CD4-positive, CD25-positive, alpha-beta regulatory T cell (primary cell): Measurements from ENCODE around the gene EVA1C. TPM values are rescaled to one million over a fixed set of nuclear protein-coding genes. Genes with fewer than 3 reads are reported as not detected.
A peak's percentile ranks its signal among the peaks of the same experiment; 100 is the strongest.

ENCODE experiments used
- ATAC-seq, 2 donors: fragments of 150-1000 bp; cut with Tn5 transposase; one replicate each; pipeline ENCODE4 v1.10.0; 2021; ENCODE audit warnings: low read depth in 2 of 2, moderate number of reproducible peaks in 2 of 2, moderate library complexity in 1 of 2
- DNase-seq, 3 donors: peaks; one replicate each; pipeline versions ENCODE4 v3.0.0 to v3.0.0-alpha.2; 2012 to 2022; ENCODE audit warnings: mixed read lengths in 1 of 3
- H3K27ac ChIP-seq: one replicate; pipeline ENCODE4 v1.7.0; 2013; ENCODE audit warnings: mild to moderate bottlenecking, low read length; ENCODE audit not compliant: insufficient read depth, poor library complexity, severe bottlenecking
- H3K27me3 ChIP-seq: one replicate; pipeline ENCODE4 v1.7.0; 2013; ENCODE audit warnings: low read length; ENCODE audit not compliant: control insufficient read depth, insufficient read depth
- H3K36me3 ChIP-seq: one replicate; pipeline ENCODE4 v1.7.0; 2013; ENCODE audit warnings: mild to moderate bottlenecking, low read length, moderate library complexity; ENCODE audit not compliant: control insufficient read depth, insufficient read depth
- H3K4me1 ChIP-seq: 2 replicates; pipeline ENCODE4 v1.7.0; 2013; ENCODE audit warnings: mild to moderate bottlenecking, low read length; ENCODE audit not compliant: insufficient read depth, control insufficient read depth, poor library complexity, severe bottlenecking
- H3K4me3 ChIP-seq: one replicate; pipeline ENCODE4 v1.7.0; 2013; ENCODE audit warnings: low read depth, mild to moderate bottlenecking, low read length, moderate library complexity
- H3K9me3 ChIP-seq, 2 experiments: 1 replicate in 1 of 2; 2 replicates in 1 of 2; pipeline ENCODE4 v1.7.0; 2013; ENCODE audit warnings: low read length in 2 of 2, mild to moderate bottlenecking in 1 of 2, moderate library complexity in 1 of 2; ENCODE audit not compliant: control insufficient read depth in 2 of 2
- H3K27ac Mint-ChIP-seq, 3 donors: one replicate each; pipeline ENCODE4 v1.8.0; 2020 to 2022; ENCODE audit warnings: mild to moderate bottlenecking in 3 of 3, mixed read lengths in 3 of 3, moderate library complexity in 2 of 3
- H3K27me3 Mint-ChIP-seq: one replicate; pipeline ENCODE4 v1.8.0; 2022; ENCODE audit warnings: mild to moderate bottlenecking, mixed read lengths
- H3K36me3 Mint-ChIP-seq: one replicate; pipeline ENCODE4 v1.8.0; 2020; ENCODE audit warnings: mixed read lengths
- H3K4me1 Mint-ChIP-seq, 4 donors: one replicate each; pipeline ENCODE4 v1.8.0; 2020 to 2022; ENCODE audit warnings: mixed read lengths in 4 of 4, mild to moderate bottlenecking in 1 of 4
- H3K4me3 Mint-ChIP-seq, 4 donors: one replicate each; pipeline ENCODE4 v1.8.0; 2020 to 2022; ENCODE audit warnings: mild to moderate bottlenecking in 4 of 4, mixed read lengths in 4 of 4, moderate library complexity in 3 of 4
- H3K9me3 Mint-ChIP-seq, 7 donors: one replicate each; pipeline ENCODE4 v1.8.0; 2020 to 2022; ENCODE audit warnings: mixed read lengths in 7 of 7, mild to moderate bottlenecking in 3 of 7, moderate library complexity in 2 of 7
- polyA plus RNA-seq, 4 donors: library from polyadenylated mRNA; unstranded; fragments of 300-500 nt; fragmentation: Illumina TruSeq; gene quantifications; one replicate each; pipeline ENCODE4 v1.2.3, GENCODE V29; 2021
- total RNA-seq: library from RNA; stranded (reverse); gene quantifications from one replicate; pipeline ENCODE4 v1.2.3, GENCODE V29; 2022

EVA1C gene
- total and polyA plus RNA-seq, 5 donors from 2014 or later, result 6.0 to 10.8 (median 8.3) TPM

GRCh38 chr21:32468681-32469111, 56.2 kb downstream of the EVA1C start:
- Histone ChIP-seq H3K27ac (no peak overlapping the region), H3K9me3 (no peaks in the 10 kb centered on the region), H3K4me3 (no peak overlapping the region), H3K27me3 (no peaks in the 10 kb centered on the region), H3K36me3 (peaks cover 8% of the 10 kb centered on the region), H3K4me1 (no peaks in the 10 kb centered on the region)
- Mint-ChIP-seq H3K36me3 (peaks cover 22% of the 10 kb centered on the region), H3K27ac (peak overlapping the region in 2 of 3 donors; percentile 14 to 47), H3K4me3 (no peak overlapping the region), H3K4me1 (no peaks in the 10 kb centered on the region), H3K9me3 (no peaks in the 10 kb centered on the region), H3K27me3 (no peaks in the 10 kb centered on the region)
- ATAC-seq (no peak), DNase-seq (no peak)

GRCh38 chr21:32469628-32470027, 57.1 kb downstream of the EVA1C start:
- Mint-ChIP-seq H3K27ac (no peak overlapping the region), H3K9me3 (no peaks in the 10 kb centered on the region), H3K36me3 (peaks cover 26% of the 10 kb centered on the region), H3K27me3 (no peaks in the 10 kb centered on the region), H3K4me1 (no peaks in the 10 kb centered on the region), H3K4me3 (no peak overlapping the region)
- no peaks in the 10 kb centered on the region for H3K4me1 ChIP-seq
- H3K27ac ChIP-seq, result no peak overlapping the region
- ATAC-seq (no peak), DNase-seq (no peak)
- no peaks in the 10 kb centered on the region for H3K27me3 ChIP-seq
- no peaks in the 10 kb centered on the region for H3K9me3 ChIP-seq
- H3K4me3 ChIP-seq, result no peak overlapping the region
- H3K36me3 ChIP-seq, result peaks cover 8% of the 10 kb centered on the region

DNA sequence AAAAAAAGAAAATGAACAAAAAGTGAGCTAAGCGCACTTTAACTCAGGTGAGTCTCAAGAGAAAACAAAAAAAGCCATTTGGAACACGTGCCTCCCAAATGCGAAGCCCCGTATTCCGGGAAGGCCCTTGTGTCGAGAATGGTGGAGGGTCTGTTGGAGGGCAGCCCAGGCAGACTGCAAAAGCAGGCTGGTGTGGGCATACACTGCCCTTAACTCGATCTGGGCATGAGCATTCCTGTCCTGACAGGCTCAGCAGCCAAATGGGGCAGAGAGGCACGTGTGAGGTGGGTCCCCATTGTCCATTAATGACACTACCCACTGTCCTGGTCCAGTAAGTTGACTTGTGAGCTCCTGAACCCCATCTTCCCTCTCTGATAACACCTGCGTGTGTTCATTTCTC, 57.7 kb downstream of the EVA1C start:
- Histone ChIP-seq H3K4me1 (no peaks in the 10 kb centered on the region), H3K9me3 (no peaks in the 10 kb centered on the region), H3K27ac (no peak overlapping the region), H3K27me3 (no peaks in the 10 kb centered on the region), H3K4me3 (no peak overlapping the region), H3K36me3 (peaks cover 8% of the 10 kb centered on the region)
- no peak overlapping the region for H3K4me3 Mint-ChIP-seq
- H3K27me3 Mint-ChIP-seq, result no peaks in the 10 kb centered on the region
- peaks cover 20% of the 10 kb centered on the region for H3K36me3 Mint-ChIP-seq
- no peak for DNase-seq
- no peak for ATAC-seq
- no peaks in the 10 kb centered on the region for H3K4me1 Mint-ChIP-seq
- H3K27ac Mint-ChIP-seq, result no peak overlapping the region
- no peaks in the 10 kb centered on the region for H3K9me3 Mint-ChIP-seq

DNA sequence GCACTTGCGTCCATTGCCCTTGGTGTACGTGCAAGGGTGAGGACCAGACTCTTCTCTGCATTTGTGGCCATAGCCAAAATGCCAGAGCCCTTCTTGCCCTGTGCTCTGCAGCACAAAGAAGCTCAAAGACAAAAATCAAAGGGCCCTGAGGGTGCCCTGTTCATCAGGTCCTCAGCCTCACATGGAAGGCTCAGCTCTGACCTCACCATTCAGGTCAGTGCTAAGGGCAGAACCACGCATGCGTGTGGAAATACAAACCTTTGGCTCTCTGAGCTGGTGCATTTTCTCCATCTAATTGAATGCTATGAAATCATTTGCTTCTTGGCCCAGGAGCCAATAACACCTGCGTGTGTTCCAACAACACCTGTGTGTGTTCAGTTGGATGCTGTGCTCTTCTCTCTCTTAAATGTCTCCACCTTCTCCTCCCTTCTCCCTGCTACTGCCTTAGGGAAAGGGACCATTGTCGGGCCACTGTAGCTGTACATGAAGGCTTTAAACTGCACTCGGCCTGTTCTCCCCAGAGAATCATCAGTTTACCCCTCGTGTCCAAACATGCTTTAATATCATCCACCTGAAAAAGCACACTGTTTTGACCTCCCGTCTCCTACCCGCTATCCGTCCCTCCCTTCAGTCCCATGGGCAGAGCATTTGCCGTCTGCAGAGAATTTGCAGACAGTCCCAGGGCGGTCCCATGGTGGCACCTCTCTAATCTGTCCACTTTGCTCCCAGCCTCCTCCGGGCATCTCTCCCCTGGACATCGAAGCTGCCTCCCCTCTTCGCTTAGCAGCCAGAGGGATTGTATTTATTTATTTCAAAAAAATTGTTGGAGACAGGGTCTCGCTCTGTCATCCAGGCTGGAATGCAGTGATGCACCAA, 60.6 kb downstream of the EVA1C start:
- H3K4me1 Mint-ChIP-seq, result no peaks in the 10 kb centered on the region
- H3K36me3 Mint-ChIP-seq, result peaks cover 20% of the 10 kb centered on the region

GRCh38 chr21:32474179-32475059, 61.9 kb downstream of the EVA1C start:
- H3K27me3 ChIP-seq, result no peaks in the 10 kb centered on the region
- Mint-ChIP-seq H3K27me3 (no peaks in the 10 kb centered on the region), H3K9me3 (peaks cover 0 to 2% (median 0%) of the 10 kb centered on the region in 7 donors), H3K4me3 (no peak overlapping the region), H3K27ac (peak overlapping the region in 2 of 3 donors; percentile 63 to 90), H3K36me3 (peaks cover 9% of the 10 kb centered on the region), H3K4me1 (peaks cover 0 to 6% (median 0%) of the 10 kb centered on the region in 4 donors)
- H3K27ac ChIP-seq, result no peak overlapping the region
- H3K9me3 ChIP-seq, result no peaks in the 10 kb centered on the region
- DNase-seq (no peak), ATAC-seq (no peak)
- no peaks in the 10 kb centered on the region for H3K4me1 ChIP-seq
- peaks cover 2% of the 10 kb centered on the region for H3K36me3 ChIP-seq
- no peak overlapping the region for H3K4me3 ChIP-seq

More for the DNA sequence above, 60.6 kb downstream of the EVA1C start:
- peaks cover 8% of the 10 kb centered on the region for H3K36me3 ChIP-seq
- no peak overlapping the region for H3K4me3 ChIP-seq
- H3K4me3 Mint-ChIP-seq, result no peak overlapping the region
- H3K27me3 Mint-ChIP-seq, result no peaks in the 10 kb centered on the region
- H3K27me3 ChIP-seq, result no peaks in the 10 kb centered on the region
- H3K27ac Mint-ChIP-seq, result peak overlapping the region in 1 of 3 donors; percentile 18
- no peak for DNase-seq
- H3K4me1 ChIP-seq, result no peaks in the 10 kb centered on the region
- no peak for ATAC-seq
- H3K9me3 ChIP-seq, result no peaks in the 10 kb centered on the region
- no peak overlapping the region for H3K27ac ChIP-seq
- H3K9me3 Mint-ChIP-seq, result peaks cover 0 to 2% (median 0%) of the 10 kb centered on the region in 7 donors

- ATAC-seq (no peak), DNase-seq (no peak)
- no peaks in the 10 kb centered on the region for H3K27me3 ChIP-seq
- no peaks in the 10 kb centered on the region for H3K36me3 ChIP-seq
- Mint-ChIP-seq H3K4me1 (peaks cover 0 to 8% (median 0%) of the 10 kb centered on the region in 4 donors), H3K27ac (no peak overlapping the region), H3K4me3 (no peak overlapping the region), H3K27me3 (no peaks in the 10 kb centered on the region), H3K9me3 (peaks cover 0 to 2% (median 0%) of the 10 kb centered on the region in 7 donors), H3K36me3 (peaks cover 9% of the 10 kb centered on the region)
- no peak overlapping the region for H3K4me3 ChIP-seq
- H3K9me3 ChIP-seq, result no peaks in the 10 kb centered on the region
- no peaks in the 10 kb centered on the region for H3K4me1 ChIP-seq
- H3K27ac ChIP-seq, result no peak overlapping the region
Measured at GRCh38 chr21:32475162-32475812, 62.8 kb downstream of the EVA1C start.

DNA sequence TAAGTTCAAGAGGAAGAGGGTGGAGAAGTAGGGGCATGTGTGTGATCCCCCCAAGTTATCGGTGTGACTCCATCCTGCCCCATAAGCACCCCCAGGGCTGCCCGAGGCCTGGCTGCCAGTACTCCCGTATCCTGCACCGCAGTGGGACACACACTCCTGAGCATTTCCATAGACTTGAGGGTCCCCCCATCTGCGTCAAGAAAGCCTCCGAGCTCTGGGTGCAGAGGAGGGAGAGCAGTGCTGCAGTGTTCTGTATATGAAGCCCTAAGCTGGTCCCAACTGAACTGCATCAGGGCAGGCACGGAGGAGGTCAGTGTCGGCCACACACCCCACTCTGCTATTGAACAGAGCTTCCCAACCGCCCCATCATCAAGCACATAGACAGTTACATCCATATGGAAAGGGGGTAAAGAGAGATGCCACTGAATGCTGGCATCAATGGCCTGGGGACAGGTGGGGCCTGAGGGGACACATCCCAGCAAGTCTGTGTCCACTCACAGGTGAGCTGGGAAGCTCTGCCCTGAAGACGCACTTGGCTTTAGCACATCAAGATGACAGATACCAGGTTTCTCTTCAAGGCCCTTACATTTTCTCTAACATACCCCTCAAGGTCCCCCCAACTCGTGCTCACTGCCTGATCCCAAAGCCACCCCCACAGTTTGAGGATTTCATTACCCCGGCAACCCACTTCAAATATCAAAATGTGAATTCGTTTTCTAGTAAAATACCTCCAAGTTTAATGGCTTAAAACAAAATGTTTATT, 64.3 kb downstream of the EVA1C start:
- DNase-seq, result no peak
- peaks cover 9% of the 10 kb centered on the region for H3K36me3 Mint-ChIP-seq
- no peaks in the 10 kb centered on the region for H3K9me3 ChIP-seq
- H3K9me3 Mint-ChIP-seq, result peaks cover 0 to 2% (median 0%) of the 10 kb centered on the region in 7 donors
- H3K27me3 Mint-ChIP-seq, result no peaks in the 10 kb centered on the region
- peaks cover 0 to 8% (median 2%) of the 10 kb centered on the region in 4 donors for H3K4me1 Mint-ChIP-seq
- H3K36me3 ChIP-seq, result no peaks in the 10 kb centered on the region
- H3K4me3 Mint-ChIP-seq, result no peak overlapping the region
- ATAC-seq, result no peak
- H3K27me3 ChIP-seq, result no peaks in the 10 kb centered on the region
- H3K27ac ChIP-seq, result no peak overlapping the region
- no peak overlapping the region for H3K4me3 ChIP-seq
- no peak overlapping the region for H3K27ac Mint-ChIP-seq
- no peaks in the 10 kb centered on the region for H3K4me1 ChIP-seq
